ENCODE results near the gene LBX2. TPM values are rescaled to one million over a fixed set of nuclear protein-coding genes. Genes with fewer than 3 reads are reported as not detected.
A peak's percentile ranks its signal among the peaks of the same experiment; 100 is the strongest.

The LBX2 gene
- total RNA-seq, 1 experiment from 2014 or later: 9.6 TPM

- H3K27ac ChIP-seq (ENCODE audit: low read length): no peak within 1 kb of the TSS
- DNase-seq (ENCODE audit: low read depth, low spot score): no peak
- ChIA-PET POLR2A (interaction anchor here (0.7 kb wide), 1 partner anchor 14 kb away, joined by 12 read pairs; no protein-coding TSS in a partner anchor), CTCF (no interaction called here)
- no TSS peak for BruUV-seq (replicated peaks)
- intact Hi-C loops (cut with micrococcal nuclease; ENCODE audit: unreplicated experiment): no loop called here
- TF ChIP-seq REST (IDR thresholded peaks at IDR 0.05; ENCODE audit: insufficient read depth in 1 of 2, low read depth in 2 of 2, low read length in 1 of 2) (no peak), TCF7L2 (IDR thresholded peaks at IDR 0.05; ENCODE audit: low read depth, low read length) (no peak), POLR2AphosphoS5 (IDR thresholded peaks at IDR 0.05; ENCODE audit: low read depth, low read length) (no peak), CTCF (IDR thresholded peaks at IDR 0.05) (no peak), SIN3A (IDR thresholded peaks at IDR 0.05; ENCODE audit: borderline replicate concordance, insufficient read depth, low read depth, low read length) (no peak)
- H3K27me3 ChIP-seq (ENCODE audit: control insufficient read depth, insufficient read depth, low read length): no peaks in the 10 kb centered on the region
- ATAC-seq: peak; percentile 32
- no peaks in the 10 kb centered on the region for H3K9me3 ChIP-seq (ENCODE audit: control insufficient read depth, insufficient read depth, low read depth, low read length)
- no peaks in the 10 kb centered on the region for H3K36me3 ChIP-seq (ENCODE audit: control insufficient read depth, insufficient read depth, low read length)
- peak within 1 kb of the TSS in 1 of 2 experiments; percentile 37; a peak in 1 of 4 replicates for H3K4me3 ChIP-seq (ENCODE audit: low read depth in 2 of 2, low read length in 2 of 2)
- in situ Hi-C loops (cut with HindIII; ENCODE audit: low pct_unique_long_range_greater_than_20kb, low sequenced_read_pairs): no loop called here
- H3K4me1 ChIP-seq (ENCODE audit: control insufficient read depth, insufficient read depth, low read length): no peaks in the 10 kb centered on the region
Observed at GRCh38 chr2:74514368-74515270, 15.2 kb upstream of the LBX2 start, which contains the start of gene TLX2. TLX2 (plus strand) TSS chr2:74514450; CDS start chr2:74514807, 357 bp downstream.

- POLR2A ChIA-PET: interaction anchor here (0.7 kb wide), 1 partner anchor 13 kb away, joined by 12 read pairs; no protein-coding TSS in a partner anchor
- BruUV-seq (replicated peaks): no TSS peak
- CTCF ChIA-PET: no interaction called here
Observed at GRCh38 chr2:74513605-74514367, 14.4 kb upstream of the LBX2 start.

More at GRCh38 chr2:74513605-74514367, 14.4 kb upstream of the LBX2 start:
- DNase-seq (ENCODE audit: low read depth, low spot score): no peak
- H3K36me3 ChIP-seq (ENCODE audit: control insufficient read depth, insufficient read depth, low read length): no peaks in the 10 kb centered on the region
- no peak for TF ChIP-seq SIN3A (IDR thresholded peaks at IDR 0.05; ENCODE audit: borderline replicate concordance, insufficient read depth, low read depth, low read length)
- no peak for TF ChIP-seq POLR2AphosphoS5 (IDR thresholded peaks at IDR 0.05; ENCODE audit: low read depth, low read length)
- no peak for TF ChIP-seq REST (IDR thresholded peaks at IDR 0.05; ENCODE audit: insufficient read depth in 1 of 2, low read depth in 2 of 2, low read length in 1 of 2)
- no peak for TF ChIP-seq CTCF (IDR thresholded peaks at IDR 0.05)
- no peak for TF ChIP-seq TCF7L2 (IDR thresholded peaks at IDR 0.05; ENCODE audit: low read depth, low read length)
- in situ Hi-C loops (cut with HindIII; ENCODE audit: low pct_unique_long_range_greater_than_20kb, low sequenced_read_pairs) (no loop called here), intact Hi-C loops (cut with micrococcal nuclease; ENCODE audit: unreplicated experiment) (no loop called here)
- ATAC-seq: peak; percentile 18; the same call in 1 of the 2 replicates
- peak overlapping the region in 1 of 2 experiments; percentile 37; a peak in 1 of 4 replicates for H3K4me3 ChIP-seq (ENCODE audit: low read depth in 2 of 2, low read length in 2 of 2)
- H3K27ac ChIP-seq (ENCODE audit: low read length): no peak overlapping the region
- H3K4me1 ChIP-seq (ENCODE audit: control insufficient read depth, insufficient read depth, low read length): no peaks in the 10 kb centered on the region; the same call in 1 of the 2 replicates
- no peaks in the 10 kb centered on the region for H3K27me3 ChIP-seq (ENCODE audit: control insufficient read depth, insufficient read depth, low read length)
- no peaks in the 10 kb centered on the region for H3K9me3 ChIP-seq (ENCODE audit: control insufficient read depth, insufficient read depth, low read depth, low read length)

Measured in Panc1 (cell line).